K562 (cell line): ENCODE results near the gene ERCC6L. TPM values are rescaled to one million over a fixed set of nuclear protein-coding genes. Genes with fewer than 3 reads are reported as not detected.

Source experiments
- CBX5 ChIP-seq: IDR thresholded peaks from 2 replicates; pipeline ENCODE4 v1.6.1; 2014; ENCODE audit warnings: low read depth, borderline replicate concordance
- CHD2 ChIP-seq: IDR thresholded peaks from 2 replicates; pipeline ENCODE4 v1.6.1; 2011; ENCODE audit warnings: low read depth, low read length
- DIDO1 ChIP-seq: fragments of 450-650 bp; IDR thresholded peaks from 2 replicates; pipeline ENCODE4 v1.6.1; 2016; ENCODE audit warnings: low read depth, missing biosample characterization, missing genetic modification characterization
- ETS2 ChIP-seq: IDR thresholded peaks from 2 replicates; pipeline ENCODE4 v1.6.1; 2016; ENCODE audit warnings: borderline replicate concordance, missing genetic modification characterization, mild to moderate bottlenecking, moderate library complexity, missing compliant biosample characterization; ENCODE audit not compliant: poor library complexity, severe bottlenecking
- HMG20B ChIP-seq: fragments of 250-450 bp; sonication (Bioruptor Pico); IDR thresholded peaks from 2 replicates; pipeline ENCODE4 v1.5.0; 2021; ENCODE audit warnings: mild to moderate bottlenecking
- KDM5B ChIP-seq: fragments of 200-600 bp; sonication (generic); IDR thresholded peaks from 2 replicates; pipeline ENCODE4 v1.6.1; 2012; ENCODE audit warnings: low read depth, mild to moderate bottlenecking, moderate library complexity, low read length, control low read depth, inconsistent platforms; ENCODE audit not compliant: insufficient replicate concordance
- MXD1 ChIP-seq: fragments of 250-450 bp; sonication (Bioruptor Pico); IDR thresholded peaks from 2 replicates; pipeline ENCODE4 v1.8.0; 2021; ENCODE audit warnings: borderline replicate concordance, mild to moderate bottlenecking, moderate library complexity; ENCODE audit not compliant: poor library complexity, severe bottlenecking
- NFE2 ChIP-seq: IDR thresholded peaks from 2 replicates; pipeline ENCODE4 v1.6.1; 2014; ENCODE audit warnings: antibody characterized with exemption, low read depth
- RBFOX2 ChIP-seq: fragments of 200-400 bp; formaldehyde crosslinking; IDR thresholded peaks from 2 replicates; pipeline ENCODE4 v1.6.1; 2017; ENCODE audit warnings: low read depth, mild to moderate bottlenecking, low read length, moderate library complexity
- TFAP4 ChIP-seq: sonication (generic); formaldehyde crosslinking; IDR thresholded peaks from 2 replicates; pipeline ENCODE4 v1.8.0; 2022; ENCODE audit warnings: missing genetic modification reagents, mild to moderate bottlenecking, moderate library complexity, borderline replicate concordance
- TSC22D4 ChIP-seq: fragments of 450-650 bp; IDR thresholded peaks from 2 replicates; pipeline ENCODE4 v1.6.1; 2016; ENCODE audit warnings: missing genetic modification characterization, missing biosample characterization, control low read depth
- ZBTB2 ChIP-seq: fragments of 450-650 bp; IDR thresholded peaks from 2 replicates; pipeline ENCODE4 v1.6.1; 2016; ENCODE audit warnings: antibody characterized with exemption
- ZNF586 ChIP-seq: fragments of 450-650 bp; formaldehyde crosslinking; conservative IDR thresholded peaks from 2 replicates; pipeline ENCODE4 v1.4.0; 2020; ENCODE audit warnings: mild to moderate bottlenecking, moderate library complexity
- ZNF644 ChIP-seq: fragments of 200-800 bp; sonication (Bioruptor generic); IDR thresholded peaks from 2 replicates; pipeline ENCODE4 v1.6.1; 2016; ENCODE audit warnings: low read depth, missing genetic modification characterization, missing compliant biosample characterization
- ZNF785 ChIP-seq: fragments of 250-450 bp; sonication (Bioruptor Pico); IDR thresholded peaks from 2 replicates; pipeline ENCODE4 v1.4.0; 2020; ENCODE audit warnings: mild to moderate bottlenecking
- polyA plus RNA-seq, 8 experiments: library from polyadenylated mRNA; depleted of rRNA in 4 of 8; stranded (reverse) in 5 of 8; unstranded in 3 of 8; fragments of >200 nt; fragmentation: Nextera tagmentation in 2 of 8; fragmentation: Illumina TruSeq in 1 of 8; extraction: Ambion mirVana in 2 of 8; extraction: Trizol in 1 of 8; gene quantifications; 2 replicates each; pipeline versions ENCODE4 v1.2.1 to v1.2.3, GENCODE V29; 2011 to 2014; ENCODE audit warnings: inconsistent platforms in 1 of 8, missing spikeins in 1 of 8
- total RNA-seq, 7 experiments: library from RNA; depleted of rRNA in 6 of 7; stranded (reverse); fragments of >200 nt in 6 of 7; fragmentation: Illumina TruSeq in 2 of 7; extraction: Trizol in 2 of 7; gene quantifications; 2 replicates each; pipeline versions ENCODE4 v1.2.1 to v1.2.3, GENCODE V29; 2011 to 2021; ENCODE audit warnings: low replicate concordance in 1 of 7
- TF ChIP-seq, protein P1 (sequence below): fragments of 200-800 bp; sonication (Bioruptor generic); IDR thresholded peaks from 2 replicates; pipeline ENCODE4 v1.6.1; 2017; ENCODE audit warnings: missing genetic modification characterization, missing compliant biosample characterization
- TF ChIP-seq, protein P2 (sequence below), 3 experiments: fragments of 200-800 bp in 1 of 3; sonication (Bioruptor generic) in 1 of 3; sonication (generic) in 1 of 3; formaldehyde crosslinking in 1 of 3; IDR thresholded peaks; 2 replicates each; pipeline versions ENCODE4 v1.6.1 to v1.8.0; 2016 to 2022; ENCODE audit warnings: mild to moderate bottlenecking in 2 of 3, missing compliant biosample characterization in 2 of 3, missing genetic modification characterization in 2 of 3, missing genetic modification reagents in 1 of 3
- TF ChIP-seq, protein P3 (sequence below): sonication (generic); formaldehyde crosslinking; IDR thresholded peaks from 2 replicates; pipeline ENCODE4 v1.9.0; 2022; ENCODE audit warnings: mild to moderate bottlenecking, missing genetic modification reagents

Gene ERCC6L
- total and polyA plus RNA-seq, 9 of the 15 experiments (the other 6 are each of a cell fraction or from before 2014, with no cell fraction given): 6.4 to 17.4 (median 11.9) TPM

DNA sequence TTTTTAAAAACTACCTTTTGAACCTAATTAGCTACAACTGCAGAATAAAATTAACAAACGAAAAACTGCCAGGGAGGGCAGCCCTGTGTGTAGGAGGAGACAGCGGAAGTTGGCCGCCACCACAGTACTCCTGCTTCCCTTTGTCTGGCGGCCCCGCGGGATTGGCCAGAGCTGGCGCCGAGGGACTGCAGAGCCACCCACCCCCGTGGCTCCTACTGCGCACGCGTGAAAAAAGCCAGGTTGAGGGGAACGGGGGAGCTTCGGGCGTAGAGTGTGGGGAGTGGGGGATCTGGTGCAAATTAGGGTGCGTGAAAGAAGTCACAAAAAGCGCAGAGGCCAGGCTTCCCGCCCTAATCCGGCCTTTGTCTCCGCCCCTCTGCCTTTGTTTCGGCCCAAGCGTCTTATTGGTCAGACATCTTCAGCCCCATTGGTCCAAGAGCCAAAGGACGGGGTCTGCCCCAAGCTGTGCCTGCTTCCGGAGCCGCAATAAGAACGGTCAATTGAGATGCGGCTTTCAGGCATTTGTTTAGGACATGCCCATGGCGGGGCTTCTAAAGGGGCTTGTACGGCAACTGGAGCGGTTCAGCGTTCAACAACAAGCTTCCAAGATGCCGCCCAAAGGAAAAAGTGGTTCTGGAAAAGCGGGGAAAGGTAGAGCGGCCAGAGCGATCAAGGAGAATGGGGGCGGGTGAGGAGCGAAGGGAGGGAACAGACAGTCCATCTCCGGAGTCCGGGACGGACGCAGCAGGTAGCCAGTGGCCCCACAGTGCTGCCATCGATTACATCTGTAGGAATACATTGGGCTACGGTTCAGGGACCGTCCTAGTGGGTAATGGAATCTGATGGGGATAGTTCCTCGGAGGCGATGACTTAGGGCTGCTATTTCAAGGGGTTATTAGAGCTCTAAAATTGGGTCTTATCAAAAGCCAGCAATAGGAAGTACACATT, 57.4 kb downstream of the ERCC6L start, which contains the start of gene PIN4 (continued):
- TF ChIP-seq, protein P1, sequence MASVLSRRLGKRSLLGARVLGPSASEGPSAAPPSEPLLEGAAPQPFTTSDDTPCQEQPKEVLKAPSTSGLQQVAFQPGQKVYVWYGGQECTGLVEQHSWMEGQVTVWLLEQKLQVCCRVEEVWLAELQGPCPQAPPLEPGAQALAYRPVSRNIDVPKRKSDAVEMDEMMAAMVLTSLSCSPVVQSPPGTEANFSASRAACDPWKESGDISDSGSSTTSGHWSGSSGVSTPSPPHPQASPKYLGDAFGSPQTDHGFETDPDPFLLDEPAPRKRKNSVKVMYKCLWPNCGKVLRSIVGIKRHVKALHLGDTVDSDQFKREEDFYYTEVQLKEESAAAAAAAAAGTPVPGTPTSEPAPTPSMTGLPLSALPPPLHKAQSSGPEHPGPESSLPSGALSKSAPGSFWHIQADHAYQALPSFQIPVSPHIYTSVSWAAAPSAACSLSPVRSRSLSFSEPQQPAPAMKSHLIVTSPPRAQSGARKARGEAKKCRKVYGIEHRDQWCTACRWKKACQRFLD (CRISPR knock-in tag): no peak
- TF ChIP-seq DIDO1 (tag) (peak; percentile 79; the same call in 1 of the 2 replicates), ZBTB2 (peak; percentile 78), NFE2 (peak; percentile 88), MXD1 (no peak), ZNF644 (tag) (no peak), HMG20B (CRISPR knock-in tag) (no peak), ETS2 (tag) (no peak), RBFOX2 (peak; percentile 77), KDM5B (peak; percentile 57), TSC22D4 (tag) (no peak), CHD2 (0 out of 2 replicates have a peak, but pooled peaks have one; percentile 7), ZNF785 (no peak), ZNF586 (no peak), CBX5 (no peak), TFAP4 (CRISPR knock-in tag) (peak; percentile 49; the same call in 1 of the 2 replicates)
- TF ChIP-seq, protein P2, sequence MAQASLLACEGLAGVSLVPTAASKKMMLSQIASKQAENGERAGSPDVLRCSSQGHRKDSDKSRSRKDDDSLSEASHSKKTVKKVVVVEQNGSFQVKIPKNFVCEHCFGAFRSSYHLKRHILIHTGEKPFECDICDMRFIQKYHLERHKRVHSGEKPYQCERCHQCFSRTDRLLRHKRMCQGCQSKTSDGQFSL (CRISPR knock-in tag; IDR thresholded peaks at IDR 0.05): peak; percentile 77
- TF ChIP-seq, protein P2 (tag; IDR thresholded peaks at IDR 0.05): no peak
- TF ChIP-seq, protein P3, sequence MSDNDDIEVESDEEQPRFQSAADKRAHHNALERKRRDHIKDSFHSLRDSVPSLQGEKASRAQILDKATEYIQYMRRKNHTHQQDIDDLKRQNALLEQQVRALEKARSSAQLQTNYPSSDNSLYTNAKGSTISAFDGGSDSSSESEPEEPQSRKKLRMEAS: peak; percentile 39; the same call in 1 of the 2 replicates
